Thyroid gland (tissue), 4 donors: ENCODE measurements around the gene CCND2. TPM values are rescaled to one million over a fixed set of nuclear protein-coding genes. Genes with fewer than 3 reads are reported as not detected.

Experiments
- DNase-seq, 2 donors: peaks; one replicate each; pipeline ENCODE4 v3.0.0-alpha.2; 2019
- H3K27ac ChIP-seq, 3 donors: fragments of 200-600 bp; sonication (generic); 1 replicate in 2 of 3; 2 replicates in 1 of 3; pipeline ENCODE4 v1.5.1; 2016 to 2019; ENCODE audit warnings: mild to moderate bottlenecking in 1 of 3, moderate library complexity in 1 of 3
- H3K27me3 ChIP-seq: fragments of 200-600 bp; sonication (generic); one replicate; pipeline ENCODE4 v1.5.1; 2019
- H3K36me3 ChIP-seq, 2 donors: fragments of 200-600 bp; sonication (generic); one replicate each; pipeline ENCODE4 v1.5.1; 2016 to 2019
- H3K4me1 ChIP-seq, 2 donors: fragments of 200-600 bp; sonication (generic); one replicate each; pipeline ENCODE4 v1.5.1; 2017 to 2019
- H3K4me3 ChIP-seq, 3 donors: fragments of 200-600 bp; sonication (generic); replicated peaks in 1 of 3; 1 replicate in 2 of 3; 2 replicates in 1 of 3; pipeline ENCODE4 v1.5.1; 2016; ENCODE audit warnings: mild to moderate bottlenecking in 1 of 3
- H3K9me3 ChIP-seq: fragments of 200-600 bp; sonication (generic); one replicate; pipeline ENCODE4 v1.5.1; 2017
- CTCF ChIP-seq, 6 experiments: fragments of 200-600 bp in 3 of 6; fragments of 450-650 bp in 3 of 6; sonication (generic) in 3 of 6; IDR thresholded peaks; one replicate each; pipeline ENCODE4 v1.5.1; 2016 to 2019; ENCODE audit warnings: antibody characterized with exemption in 6 of 6, mild to moderate bottlenecking in 2 of 6, inconsistent platforms in 1 of 6, moderate library complexity in 1 of 6
- POLR2A ChIP-seq, 2 donors: fragments of 450-650 bp; IDR thresholded peaks; one replicate each; pipeline ENCODE4 v1.6.1; 2017; ENCODE audit warnings: antibody characterized with exemption in 2 of 2, mild to moderate bottlenecking in 2 of 2, moderate library complexity in 1 of 2
- WGBS, 2 donors: methylation state at CpG; one replicate each; pipeline ENCODE4 v1.1.5; 2017; 5-methylcytosine and 5-hydroxymethylcytosine counted together
- intact Hi-C: fragments of 100-400 bp; cut with DNase I; formaldehyde crosslinking; loops from one replicate; pipeline ENCODE4 v1.15.1; 2023
- total RNA-seq, 4 donors: library from RNA; depleted of rRNA; stranded (reverse); fragments of >200 nt; gene quantifications; one replicate each; pipeline ENCODE4 v1.2.3, GENCODE V29; 2016

CCND2 gene
- total RNA-seq, 4 donors from 2014 or later, result 81.4 to 135 (median 122) TPM

GRCh38 chr12:4270016-4270830, 3.3 kb upstream of the CCND2 start:
- 6 to 8% methylated on average over 36 to 39 of the region's 39 CpGs for WGBS, 2 donors
- H3K27ac ChIP-seq, result peak overlapping the region; percentile 72 to 97 (median 94)
- no peak for TF ChIP-seq CTCF (IDR thresholded peaks at IDR 0.05)
- peak overlapping the region in 2 of 3 donors; percentile 46 to 61 for H3K4me3 ChIP-seq
- peak in 1 of 2 donors; percentile 15 for DNase-seq
- intact Hi-C loops, result loop anchor here (5.0 kb wide), 1 partner anchor 1193 kb away; the partner anchor contains the start of gene TSPAN9
- no peaks in the 10 kb centered on the region for H3K27me3 ChIP-seq
- peaks cover 16 to 25% of the 10 kb centered on the region in 2 donors for H3K4me1 ChIP-seq
- H3K36me3 ChIP-seq, result no peaks in the 10 kb centered on the region
- H3K9me3 ChIP-seq, result no peaks in the 10 kb centered on the region

GRCh38 chr12:4270831-4271716, 2.5 kb upstream of the CCND2 start:
- 1 to 3% methylated on average over 35 to 42 of the region's 52 CpGs for WGBS, 2 donors
- peak; percentile 51 to 54 for DNase-seq
- Histone ChIP-seq H3K36me3 (no peaks in the 10 kb centered on the region), H3K4me3 (peak overlapping the region in 2 of 3 donors; percentile 35 to 46), H3K4me1 (peaks cover 19 to 28% of the 10 kb centered on the region in 2 donors), H3K27ac (peak overlapping the region; percentile 48 to 97 (median 94)), H3K27me3 (no peaks in the 10 kb centered on the region), H3K9me3 (no peaks in the 10 kb centered on the region)
- TF ChIP-seq CTCF (IDR thresholded peaks at IDR 0.05) (no peak), POLR2A (IDR thresholded peaks at IDR 0.05) (no peak)
- intact Hi-C loops, result loop anchor here (5.0 kb wide), 1 partner anchor 1194 kb away; the partner anchor contains the start of gene TSPAN9

GRCh38 chr12:4271717-4272423, 1.7 kb upstream of the CCND2 start:
- H3K4me3 ChIP-seq, result peak overlapping the region in 2 of 3 donors; percentile 35 to 79
- H3K4me1 ChIP-seq, result peaks cover 25 to 35% of the 10 kb centered on the region in 2 donors
- no peaks in the 10 kb centered on the region for H3K27me3 ChIP-seq
- TF ChIP-seq CTCF (IDR thresholded peaks at IDR 0.05) (no peak), POLR2A (IDR thresholded peaks at IDR 0.05) (peak in 1 of 2 donors; percentile 71)
- intact Hi-C loops, result loop anchor here (5.0 kb wide), 1 partner anchor 1195 kb away; the partner anchor contains the start of gene TSPAN9
- H3K36me3 ChIP-seq, result no peaks in the 10 kb centered on the region
- peak; percentile 85 to 89 for DNase-seq
- no peaks in the 10 kb centered on the region for H3K9me3 ChIP-seq
- WGBS, 2 donors, result 0 to 2% methylated on average over 34 to 43 of the region's 43 CpGs
- H3K27ac ChIP-seq, result peak overlapping the region; percentile 48 to 97 (median 94)

GRCh38 chr12:4272424-4273272, 914 bp upstream of the CCND2 start:
- intact Hi-C loops, result loop anchor here (5.0 kb wide), 1 partner anchor 1195 kb away; the partner anchor contains the start of gene TSPAN9
- peak; percentile 61 to 66 for DNase-seq
- Histone ChIP-seq H3K36me3 (no peaks in the 10 kb centered on the region), H3K4me1 (peaks cover 29 to 43% of the 10 kb centered on the region in 2 donors), H3K4me3 (peak overlapping the region in 2 of 3 donors; percentile 15 to 79), H3K9me3 (no peaks in the 10 kb centered on the region), H3K27me3 (no peaks in the 10 kb centered on the region), H3K27ac (peak overlapping the region; percentile 42 to 97 (median 94))
- WGBS, 2 donors, result 3 to 4% methylated on average over 40 to 50 of the region's 62 CpGs
- TF ChIP-seq POLR2A (IDR thresholded peaks at IDR 0.05), result no peak
- TF ChIP-seq CTCF (IDR thresholded peaks at IDR 0.05), result no peak
